Peyer's patch (tissue), 4 donors: ENCODE measurements around the gene IL22. TPM values are rescaled to one million over a fixed set of nuclear protein-coding genes. Genes with fewer than 3 reads are reported as not detected.
A peak's percentile ranks its signal among the peaks of the same experiment; 100 is the strongest.

Experiments used
- DNase-seq, 3 donors: peaks; one replicate each; pipeline ENCODE4 v3.0.0-alpha.2; 2017 to 2019
- H3K27ac ChIP-seq, 4 donors: fragments of 200-600 bp; sonication (generic); one replicate each; pipeline ENCODE4 v1.5.1; 2016 to 2019
- H3K27me3 ChIP-seq, 2 donors: fragments of 200-600 bp; sonication (generic); one replicate each; pipeline ENCODE4 v1.5.1; 2019
- H3K36me3 ChIP-seq, 3 donors: fragments of 200-600 bp; sonication (generic); one replicate each; pipeline ENCODE4 v1.5.1; 2016 to 2019
- H3K4me1 ChIP-seq, 4 donors: fragments of 200-600 bp; sonication (generic); one replicate each; pipeline ENCODE4 v1.5.1; 2016 to 2019
- H3K4me3 ChIP-seq, 4 donors: fragments of 200-600 bp; sonication (generic); 1 replicate in 3 of 4; 2 replicates in 1 of 4; pipeline ENCODE4 v1.5.1; 2016 to 2019; ENCODE audit warnings: mild to moderate bottlenecking in 1 of 4
- H3K9me3 ChIP-seq, 4 donors: fragments of 200-600 bp; sonication (generic); one replicate each; pipeline ENCODE4 v1.5.1; 2016 to 2019; ENCODE audit warnings: mild to moderate bottlenecking in 1 of 4
- POLR2A ChIP-seq, 2 donors: fragments of 450-650 bp; IDR thresholded peaks; one replicate each; pipeline ENCODE4 v1.5.1; 2017; ENCODE audit warnings: antibody characterized with exemption in 2 of 2, mild to moderate bottlenecking in 2 of 2, moderate library complexity in 2 of 2
- total RNA-seq, 4 donors: library from RNA; depleted of rRNA; stranded (reverse); fragments of >200 nt; gene quantifications; one replicate each; pipeline ENCODE4 v1.1.0, GENCODE V29; 2016
- TF ChIP-seq, protein P1 (sequence below), 6 experiments: fragments of 450-650 bp in 4 of 6; fragments of 200-600 bp in 2 of 6; sonication (generic) in 1 of 6; IDR thresholded peaks; one replicate each; pipeline ENCODE4 v1.5.1; 2017 to 2019; ENCODE audit warnings: antibody characterized with exemption in 6 of 6, mild to moderate bottlenecking in 3 of 6, moderate library complexity in 1 of 6

The IL22 gene
- total RNA-seq, 4 donors from 2014 or later: not detected

DNA sequence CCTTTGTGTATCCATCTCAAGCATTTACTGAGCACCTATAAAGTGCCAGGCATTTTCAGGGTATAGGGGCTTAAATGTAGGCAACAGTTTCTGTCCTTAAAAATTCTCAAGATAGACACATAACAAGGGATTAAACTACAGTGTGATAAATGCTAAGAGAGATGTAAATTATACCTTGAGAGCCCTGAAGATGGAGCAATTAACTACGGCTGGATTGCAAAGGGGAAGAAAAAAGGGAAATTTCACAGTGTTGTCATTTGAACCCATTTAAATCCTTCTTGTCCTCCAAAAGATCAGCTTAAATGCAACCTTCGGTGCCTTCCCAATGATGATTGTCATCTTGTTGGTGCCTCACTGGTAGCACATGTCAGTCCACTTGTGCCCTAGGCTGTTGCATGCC, 16.3 kb downstream of the IL22 start:
- Histone ChIP-seq H3K4me1 (peaks cover 0 to 11% (median 3%) of the 10 kb centered on the region in 4 donors), H3K9me3 (no peaks in the 10 kb centered on the region), H3K36me3 (no peaks in the 10 kb centered on the region), H3K27me3 (no peaks in the 10 kb centered on the region), H3K27ac (peak overlapping the region; percentile 29 to 71 (median 51)), H3K4me3 (peak overlapping the region; percentile 28 to 54 (median 40))
- no peak for DNase-seq
- TF ChIP-seq POLR2A (IDR thresholded peaks at IDR 0.05): no peak
- TF ChIP-seq, protein P1, sequence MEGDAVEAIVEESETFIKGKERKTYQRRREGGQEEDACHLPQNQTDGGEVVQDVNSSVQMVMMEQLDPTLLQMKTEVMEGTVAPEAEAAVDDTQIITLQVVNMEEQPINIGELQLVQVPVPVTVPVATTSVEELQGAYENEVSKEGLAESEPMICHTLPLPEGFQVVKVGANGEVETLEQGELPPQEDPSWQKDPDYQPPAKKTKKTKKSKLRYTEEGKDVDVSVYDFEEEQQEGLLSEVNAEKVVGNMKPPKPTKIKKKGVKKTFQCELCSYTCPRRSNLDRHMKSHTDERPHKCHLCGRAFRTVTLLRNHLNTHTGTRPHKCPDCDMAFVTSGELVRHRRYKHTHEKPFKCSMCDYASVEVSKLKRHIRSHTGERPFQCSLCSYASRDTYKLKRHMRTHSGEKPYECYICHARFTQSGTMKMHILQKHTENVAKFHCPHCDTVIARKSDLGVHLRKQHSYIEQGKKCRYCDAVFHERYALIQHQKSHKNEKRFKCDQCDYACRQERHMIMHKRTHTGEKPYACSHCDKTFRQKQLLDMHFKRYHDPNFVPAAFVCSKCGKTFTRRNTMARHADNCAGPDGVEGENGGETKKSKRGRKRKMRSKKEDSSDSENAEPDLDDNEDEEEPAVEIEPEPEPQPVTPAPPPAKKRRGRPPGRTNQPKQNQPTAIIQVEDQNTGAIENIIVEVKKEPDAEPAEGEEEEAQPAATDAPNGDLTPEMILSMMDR (IDR thresholded peaks at IDR 0.05): no peak

DNA sequence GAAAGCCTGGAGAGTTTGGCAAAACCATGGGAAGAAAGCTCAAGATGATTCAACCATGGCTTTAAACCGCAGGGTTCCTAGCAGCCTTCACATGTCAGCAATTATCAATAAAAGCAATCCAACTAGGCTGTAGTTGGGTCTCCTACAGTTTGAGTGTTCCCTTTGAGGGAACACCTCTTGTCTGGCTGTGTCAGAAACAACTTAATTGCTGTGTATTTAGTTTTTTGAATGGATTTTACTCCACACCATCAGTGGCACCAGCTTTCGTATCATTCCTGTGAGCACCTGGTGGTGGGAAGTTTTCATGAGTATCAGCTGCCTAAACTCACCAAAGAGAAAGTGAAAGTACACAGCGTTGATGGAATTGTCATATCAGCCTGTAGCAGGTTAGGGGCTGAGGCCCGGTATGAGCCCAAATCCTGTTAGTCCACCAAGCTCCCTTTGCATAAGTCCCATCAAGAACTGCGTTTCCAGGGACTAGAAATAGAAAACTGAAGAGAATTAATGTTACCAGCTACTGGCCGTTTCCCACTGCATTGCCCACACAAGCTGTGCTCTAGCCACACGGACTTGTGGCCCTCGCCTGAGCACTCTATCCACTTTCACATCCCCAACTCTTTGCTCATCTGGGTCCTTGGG, 16.9 kb downstream of the IL22 start:
- peak in 2 of 3 donors; percentile 29 to 51 for DNase-seq
- H3K4me1 ChIP-seq: peaks cover 0 to 11% (median 3%) of the 10 kb centered on the region in 4 donors

DNA sequence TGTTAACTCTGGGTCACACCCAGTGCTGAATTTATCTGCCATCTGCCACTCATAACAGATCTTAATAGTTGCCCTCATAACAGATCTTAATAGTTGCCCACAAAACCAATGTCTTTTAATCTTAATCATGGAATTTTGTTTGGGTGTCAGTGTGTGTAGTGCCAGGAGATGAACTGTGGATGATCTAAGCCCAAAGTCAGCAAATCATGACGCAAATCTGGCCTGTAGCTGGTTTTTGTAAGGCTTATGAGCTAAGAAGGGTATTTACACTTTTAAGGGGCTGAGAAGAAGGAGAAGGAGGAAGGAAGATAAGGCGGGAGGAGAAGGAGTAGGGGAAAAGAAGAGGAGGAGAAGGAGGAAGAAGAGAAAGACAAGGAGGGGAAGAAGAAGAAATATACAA, 17.8 kb downstream of the IL22 start:
- Histone ChIP-seq H3K4me1 (peaks cover 0 to 6% (median 2%) of the 10 kb centered on the region in 4 donors), H3K36me3 (no peaks in the 10 kb centered on the region), H3K4me3 (no peak overlapping the region), H3K9me3 (no peaks in the 10 kb centered on the region), H3K27me3 (no peaks in the 10 kb centered on the region), H3K27ac (no peak overlapping the region)
- no peak for TF ChIP-seq POLR2A (IDR thresholded peaks at IDR 0.05)
- TF ChIP-seq, protein P1 (IDR thresholded peaks at IDR 0.05): no peak
- no peak for DNase-seq

More for the DNA sequence above, 16.9 kb downstream of the IL22 start:
- Histone ChIP-seq H3K9me3 (no peaks in the 10 kb centered on the region), H3K27me3 (no peaks in the 10 kb centered on the region), H3K27ac (peak overlapping the region; percentile 29 to 71 (median 51)), H3K4me3 (peak overlapping the region; percentile 28 to 54 (median 40)), H3K36me3 (no peaks in the 10 kb centered on the region)
- TF ChIP-seq, protein P1 (IDR thresholded peaks at IDR 0.05): peak in 4 of 6 experiments; percentile 31 to 52 (median 44)
- no peak for TF ChIP-seq POLR2A (IDR thresholded peaks at IDR 0.05)

DNA sequence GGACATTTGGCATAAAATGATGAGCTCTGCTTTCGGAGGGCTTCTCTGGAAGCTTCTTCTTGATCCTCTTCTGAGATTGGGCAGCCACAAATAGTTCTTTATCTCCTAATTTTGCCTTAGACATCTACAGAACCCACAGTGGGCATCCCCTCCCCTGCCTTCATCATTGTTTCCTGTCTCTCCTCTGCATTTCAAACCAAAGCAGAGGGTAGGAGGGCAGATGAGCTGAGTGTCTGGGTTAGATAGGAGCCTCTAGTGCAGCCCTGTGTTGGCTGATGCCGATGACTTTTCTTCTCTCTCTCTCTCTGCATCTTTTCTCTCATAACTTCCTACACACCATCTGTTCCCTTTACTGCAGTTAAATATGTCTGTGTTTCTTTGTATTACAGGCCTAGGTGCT, 19.3 kb downstream of the IL22 start:
- no peaks in the 10 kb centered on the region for H3K4me1 ChIP-seq
- no peak overlapping the region for H3K4me3 ChIP-seq
- H3K9me3 ChIP-seq: no peaks in the 10 kb centered on the region
- no peak for DNase-seq
- no peak overlapping the region for H3K27ac ChIP-seq
- no peaks in the 10 kb centered on the region for H3K27me3 ChIP-seq
- TF ChIP-seq, protein P1 (IDR thresholded peaks at IDR 0.05): no peak
- no peak for TF ChIP-seq POLR2A (IDR thresholded peaks at IDR 0.05)
- H3K36me3 ChIP-seq: no peaks in the 10 kb centered on the region

DNA sequence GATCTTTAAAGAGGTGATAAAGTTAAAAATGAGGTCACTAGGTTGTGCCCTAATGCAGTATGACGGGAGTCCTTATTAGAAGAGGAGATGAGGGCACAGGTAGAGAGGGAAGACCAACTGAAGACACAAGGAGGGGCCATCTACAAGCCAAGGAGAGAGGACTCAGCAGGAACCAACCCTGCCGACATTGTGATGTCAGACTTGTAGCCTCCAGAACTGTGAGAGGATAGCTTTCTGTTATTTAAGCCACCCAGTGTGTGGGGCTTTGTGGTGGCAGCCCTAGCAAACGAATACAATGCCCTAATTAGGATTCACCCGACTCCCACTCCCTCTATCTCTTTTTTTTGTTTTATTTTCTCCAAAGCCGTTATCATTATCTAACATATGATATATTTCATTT, 19.9 kb downstream of the IL22 start:
- H3K27ac ChIP-seq: no peak overlapping the region
- TF ChIP-seq, protein P1 (IDR thresholded peaks at IDR 0.05): no peak
- TF ChIP-seq POLR2A (IDR thresholded peaks at IDR 0.05): no peak
- no peaks in the 10 kb centered on the region for H3K36me3 ChIP-seq
- no peaks in the 10 kb centered on the region for H3K4me1 ChIP-seq
- no peaks in the 10 kb centered on the region for H3K9me3 ChIP-seq
- DNase-seq: no peak
- no peak overlapping the region for H3K4me3 ChIP-seq
- no peaks in the 10 kb centered on the region for H3K27me3 ChIP-seq
